Measurements from ENCODE around the gene ZCCHC10. TPM values are rescaled to one million over a fixed set of nuclear protein-coding genes. Genes with fewer than 3 reads are reported as not detected.
"Not testable (repeated sequence)": the region's sequence is repeated elsewhere in the genome, so short reads cannot be mapped to it uniquely, and the experiment has no call there.

Gene ZCCHC10
- total and polyA plus RNA-seq, 2 donors (not counting 1 experiment from before 2014, with no cell fraction given): 7.4 to 33.1 TPM

GRCh38 chr5:132961887-132962286 is 64.5 kb downstream of the ZCCHC10 start:
- H3K79me2 ChIP-seq (ENCODE audit: control insufficient read depth, insufficient read depth, low read length): peaks cover 61% of the 10 kb centered on the region
- H3K4me3 ChIP-seq (replicated peaks in 1 of 4; ENCODE audit: control extremely low read depth in 1 of 4, insufficient read depth in 1 of 4, low read depth in 3 of 4, low read length in 4 of 4): peak overlapping the region; percentile 61 to 96 (median 78)
- H3K9ac ChIP-seq (ENCODE audit: insufficient read depth, low read length): peak overlapping the region; percentile 97
- peaks cover 2% of the 10 kb centered on the region for H3K4me1 ChIP-seq (ENCODE audit: control insufficient read depth, extremely low read depth, insufficient read depth, low read length)
- TF ChIP-seq EZH2 (IDR thresholded peaks at IDR 0.05; ENCODE audit: low read length, missing control alignments) (no peak), CTCF (conservative IDR thresholded peaks at IDR 0.05 in 1 of 2, IDR thresholded peaks at IDR 0.05 in 1 of 2; ENCODE audit: low read depth in 1 of 2, low read length in 2 of 2) (no peak)
- DNase-seq (ENCODE audit: low read depth in 2 of 2): peak; percentile 73 to 75
- no peaks in the 10 kb centered on the region for H3K9me3 ChIP-seq (ENCODE audit: control insufficient read depth, insufficient read depth, low read depth, low read length)
- H3K4me2 ChIP-seq (ENCODE audit: extremely low read depth, insufficient read depth, low read length): peak overlapping the region; percentile 55
- no peaks in the 10 kb centered on the region for H3K27me3 ChIP-seq (ENCODE audit: control insufficient read depth, insufficient read depth, low read length)
- peak overlapping the region; percentile 91 for H3K27ac ChIP-seq (ENCODE audit: insufficient read depth, low read length)
- H3K36me3 ChIP-seq (ENCODE audit: control insufficient read depth, insufficient read depth, low read length): no peaks in the 10 kb centered on the region
- peaks cover 3% of the 10 kb centered on the region for H4K20me1 ChIP-seq (ENCODE audit: control insufficient read depth, extremely low read depth, insufficient read depth, low read length)
- no peak overlapping the region for H2AFZ ChIP-seq (ENCODE audit: low read length)

GRCh38 chr5:132961123-132961815 is 65.1 kb downstream of the ZCCHC10 start:
- not testable (repeated sequence) for H2AFZ ChIP-seq (ENCODE audit: low read length); H3K9ac ChIP-seq (ENCODE audit: insufficient read depth, low read length); H3K9me3 ChIP-seq (ENCODE audit: control insufficient read depth, insufficient read depth, low read depth, low read length); H3K27me3 ChIP-seq (ENCODE audit: control insufficient read depth, insufficient read depth, low read length); H3K4me1 ChIP-seq (ENCODE audit: control insufficient read depth, extremely low read depth, insufficient read depth, low read length); H4K20me1 ChIP-seq (ENCODE audit: control insufficient read depth, extremely low read depth, insufficient read depth, low read length); H3K36me3 ChIP-seq (ENCODE audit: control insufficient read depth, insufficient read depth, low read length)
- H3K79me2 ChIP-seq (ENCODE audit: control insufficient read depth, insufficient read depth, low read length): peaks cover 66% of the 10 kb centered on the region
- peak overlapping the region; percentile 61 to 96 (median 78) for H3K4me3 ChIP-seq (replicated peaks in 1 of 4; ENCODE audit: control extremely low read depth in 1 of 4, insufficient read depth in 1 of 4, low read depth in 3 of 4, low read length in 4 of 4)
- peak in 1 of 2 donors; percentile 53 for DNase-seq (ENCODE audit: low read depth in 2 of 2)
- peak overlapping the region; percentile 91 for H3K27ac ChIP-seq (ENCODE audit: insufficient read depth, low read length)
- H3K4me2 ChIP-seq (ENCODE audit: extremely low read depth, insufficient read depth, low read length): peak overlapping the region; percentile 55

- H3K79me2 ChIP-seq (ENCODE audit: control insufficient read depth, insufficient read depth, low read length): peaks cover 89% of the 10 kb centered on the region
- not testable (repeated sequence) for H3K9me3 ChIP-seq (ENCODE audit: control insufficient read depth, insufficient read depth, low read depth, low read length); H3K4me1 ChIP-seq (ENCODE audit: control insufficient read depth, extremely low read depth, insufficient read depth, low read length); H4K20me1 ChIP-seq (ENCODE audit: control insufficient read depth, extremely low read depth, insufficient read depth, low read length); H3K9ac ChIP-seq (ENCODE audit: insufficient read depth, low read length); H3K4me3 ChIP-seq (replicated peaks in 1 of 4; ENCODE audit: control extremely low read depth in 1 of 4, insufficient read depth in 1 of 4, low read depth in 3 of 4, low read length in 4 of 4); H2AFZ ChIP-seq (ENCODE audit: low read length); H3K4me2 ChIP-seq (ENCODE audit: extremely low read depth, insufficient read depth, low read length); DNase-seq (ENCODE audit: low read depth in 2 of 2); H3K27me3 ChIP-seq (ENCODE audit: control insufficient read depth, insufficient read depth, low read length); H3K36me3 ChIP-seq (ENCODE audit: control insufficient read depth, insufficient read depth, low read length); H3K27ac ChIP-seq (ENCODE audit: insufficient read depth, low read length)
Observed at GRCh38 chr5:132956166-132956799, 70.1 kb downstream of the ZCCHC10 start.

GRCh38 chr5:132953710-132954109 is 72.6 kb downstream of the ZCCHC10 start:
- H3K4me3 ChIP-seq (replicated peaks in 1 of 4; ENCODE audit: control extremely low read depth in 1 of 4, insufficient read depth in 1 of 4, low read depth in 3 of 4, low read length in 4 of 4): no peak overlapping the region
- H3K27me3 ChIP-seq (ENCODE audit: control insufficient read depth, insufficient read depth, low read length): no peaks in the 10 kb centered on the region
- no peaks in the 10 kb centered on the region for H3K9me3 ChIP-seq (ENCODE audit: control insufficient read depth, insufficient read depth, low read depth, low read length)
- peaks cover 5% of the 10 kb centered on the region for H4K20me1 ChIP-seq (ENCODE audit: control insufficient read depth, extremely low read depth, insufficient read depth, low read length)
- no peaks in the 10 kb centered on the region for H3K4me1 ChIP-seq (ENCODE audit: control insufficient read depth, extremely low read depth, insufficient read depth, low read length)
- no peak overlapping the region for H3K4me2 ChIP-seq (ENCODE audit: extremely low read depth, insufficient read depth, low read length)
- no peak overlapping the region for H2AFZ ChIP-seq (ENCODE audit: low read length)
- H3K36me3 ChIP-seq (ENCODE audit: control insufficient read depth, insufficient read depth, low read length): peaks cover 3% of the 10 kb centered on the region
- TF ChIP-seq EZH2 (IDR thresholded peaks at IDR 0.05; ENCODE audit: low read length, missing control alignments): no peak
- no peak for TF ChIP-seq CTCF (conservative IDR thresholded peaks at IDR 0.05 in 1 of 2, IDR thresholded peaks at IDR 0.05 in 1 of 2; ENCODE audit: low read depth in 1 of 2, low read length in 2 of 2)
- peak in 1 of 2 donors; percentile 39 for DNase-seq (ENCODE audit: low read depth in 2 of 2)
- H3K27ac ChIP-seq (ENCODE audit: insufficient read depth, low read length): no peak overlapping the region
- no peak overlapping the region for H3K9ac ChIP-seq (ENCODE audit: insufficient read depth, low read length)
- peaks cover 91% of the 10 kb centered on the region for H3K79me2 ChIP-seq (ENCODE audit: control insufficient read depth, insufficient read depth, low read length)

Measured in fibroblast of lung (primary cell).